ENCODE results near the gene FYN. TPM values are rescaled to one million over a fixed set of nuclear protein-coding genes. Genes with fewer than 3 reads are reported as not detected.

FYN gene
- total and polyA plus RNA-seq, 10 of the 15 experiments (the other 5 are each of a cell fraction or from before 2014, with no cell fraction given), result 51.4 to 247 (median 138) TPM

- in situ Hi-C loops (cut with MboI) (no loop called here), intact Hi-C loops (cut with micrococcal nuclease; ENCODE audit: unreplicated experiment) (no loop called here)
- no peak overlapping the region for H3K9ac ChIP-seq (ENCODE audit: control insufficient read depth, insufficient read depth, low read length)
- H4K20me1 ChIP-seq (ENCODE audit: control insufficient read depth, insufficient read depth), result no peaks in the 10 kb centered on the region
- peaks cover 11 to 17% of the 10 kb centered on the region in 2 experiments; a peak in 3 of 4 replicates for H3K36me3 ChIP-seq (ENCODE audit: control insufficient read depth in 2 of 2, insufficient read depth in 2 of 2, low read length in 1 of 2)
- CTCF ChIA-PET, result no interaction called here
- no peak overlapping the region for H2AFZ ChIP-seq (ENCODE audit: control insufficient read depth, low read depth, low read length)
- no peaks in the 10 kb centered on the region for H3K27me3 ChIP-seq (replicated peaks in 1 of 2; ENCODE audit: control insufficient read depth in 2 of 2, insufficient read depth in 2 of 2, low read length in 1 of 2)
- H3K27ac ChIP-seq (ENCODE audit: control insufficient read depth, insufficient read depth), result no peak overlapping the region
- no peak for TF ChIP-seq TCF12 (IDR thresholded peaks at IDR 0.05; ENCODE audit: low read depth, low read length)
- TF ChIP-seq TBL1XR1 (IDR thresholded peaks at IDR 0.05; ENCODE audit: low read depth, low read length), result no peak
- no peak for TF ChIP-seq ZBTB11 (CRISPR knock-in tag; IDR thresholded peaks at IDR 0.05)
- TF ChIP-seq NRF1 (conservative IDR thresholded peaks at IDR 0.05; ENCODE audit: low read depth, low read length), result no peak
- TF ChIP-seq STAT1 (conservative IDR thresholded peaks at IDR 0.05), result no peak
- no peak for TF ChIP-seq NKRF (conservative IDR thresholded peaks at IDR 0.05)
- no peak for TF ChIP-seq IRF3 (IDR thresholded peaks at IDR 0.05)
- no peak for TF ChIP-seq BRCA1 (IDR thresholded peaks at IDR 0.05; ENCODE audit: low read depth, low read length)
- RAD21 ChIA-PET (ENCODE audit: unreplicated experiment), result no interaction called here
- SMC1A ChIA-PET (ENCODE audit: uncharacterized antibody, unreplicated experiment), result interaction anchor here (1.8 kb wide), 1 partner anchor 13 kb away, joined by 5 read pairs; no protein-coding TSS in a partner anchor
- H3K4me3 ChIP-seq, result no peak overlapping the region
- 60% methylated on average over 5 of the region's 5 CpGs for WGBS (ENCODE audit: insufficient coverage, insufficient replicate concordance, low lambda C conversion rate, missing lambda C conversion rate)
- FAIRE-seq (no peak), DNase-seq (ENCODE audit: low read depth, low spot score) (no peak), ATAC-seq (no peak)
- BruUV-seq (replicated peaks), result no TSS peak
- POLR2A ChIA-PET, result no interaction called here
- H3K9me3 ChIP-seq (replicated peaks; ENCODE audit: control insufficient read depth, insufficient read depth, low read length), result no peaks in the 10 kb centered on the region
- no peak overlapping the region for H3K4me2 ChIP-seq (ENCODE audit: control insufficient read depth, insufficient read depth)
- H3K4me1 ChIP-seq (ENCODE audit: control insufficient read depth, insufficient read depth, low read length), result no peaks in the 10 kb centered on the region
- no peaks in the 10 kb centered on the region for H3K79me2 ChIP-seq (ENCODE audit: control insufficient read depth, insufficient read depth, low read length)
Observed at GRCh38 chr6:111683157-111683556, 190.1 kb downstream of the FYN start.
